A549 treated with AZD9567 at 1 μM for 4 hours (cell line): ENCODE data around the gene CDKN3. TPM values are rescaled to one million over a fixed set of nuclear protein-coding genes. Genes with fewer than 3 reads are reported as not detected.

ENCODE experiments used
- total RNA-seq: library from RNA; stranded (reverse); fragments of 200-300 nt; extraction: Qiagen RNA extraction; gene quantifications from 5 replicates; pipeline ENCODE4 v1.2.3, GENCODE V29; 2022; ENCODE audit not compliant: insufficient read depth

Gene CDKN3, protein sequence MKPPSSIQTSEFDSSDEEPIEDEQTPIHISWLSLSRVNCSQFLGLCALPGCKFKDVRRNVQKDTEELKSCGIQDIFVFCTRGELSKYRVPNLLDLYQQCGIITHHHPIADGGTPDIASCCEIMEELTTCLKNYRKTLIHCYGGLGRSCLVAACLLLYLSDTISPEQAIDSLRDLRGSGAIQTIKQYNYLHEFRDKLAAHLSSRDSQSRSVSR
- 52.5 to 82.9 TPM (median 81.5 TPM) in 5 replicates for total RNA-seq

DNA sequence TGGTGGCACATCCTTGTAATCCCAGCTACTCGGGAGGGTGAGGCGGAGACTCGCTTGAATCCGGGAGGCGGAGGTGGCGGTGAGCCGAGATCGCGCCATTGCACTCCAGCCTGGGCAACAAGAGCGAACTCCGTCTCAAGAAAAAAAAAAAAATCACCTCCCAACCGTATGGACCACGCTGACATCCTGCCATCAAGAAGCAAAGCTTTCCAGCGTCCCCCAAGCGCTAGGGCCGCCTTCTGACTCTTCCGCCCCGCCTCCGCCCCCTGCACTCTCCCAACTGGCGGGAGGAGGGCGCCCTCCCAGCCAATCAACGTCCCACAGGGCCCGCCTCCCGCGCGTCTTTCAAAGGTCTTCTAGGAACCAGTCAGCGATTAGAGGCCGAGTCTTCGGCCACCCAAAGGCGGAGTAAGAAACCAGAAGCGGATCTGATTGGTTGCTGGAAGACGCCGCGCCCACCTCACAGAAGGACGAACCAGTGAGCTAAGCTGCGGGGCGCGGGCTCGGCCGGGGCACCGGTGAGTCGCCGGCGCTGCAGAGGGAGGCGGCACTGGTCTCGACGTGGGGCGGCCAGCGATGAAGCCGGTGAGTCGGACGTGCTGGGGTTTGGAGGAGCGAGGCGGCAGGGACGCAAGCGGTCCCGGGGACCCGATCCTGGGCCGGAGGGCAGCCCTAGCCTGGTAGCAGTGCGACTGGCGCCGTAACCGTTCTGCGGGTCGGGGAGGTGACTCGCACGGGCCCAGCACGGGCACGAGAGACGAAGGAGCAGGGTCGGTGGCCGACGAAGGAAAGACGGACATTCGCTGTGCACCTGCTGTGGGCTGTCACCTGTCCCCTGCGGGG is at the start of gene CDKN3:
TSS of gene CDKN3 (plus strand) at position 515 of the 843 bp plus-strand sequence. CDS start at position 577, 62 bp downstream.

DNA sequence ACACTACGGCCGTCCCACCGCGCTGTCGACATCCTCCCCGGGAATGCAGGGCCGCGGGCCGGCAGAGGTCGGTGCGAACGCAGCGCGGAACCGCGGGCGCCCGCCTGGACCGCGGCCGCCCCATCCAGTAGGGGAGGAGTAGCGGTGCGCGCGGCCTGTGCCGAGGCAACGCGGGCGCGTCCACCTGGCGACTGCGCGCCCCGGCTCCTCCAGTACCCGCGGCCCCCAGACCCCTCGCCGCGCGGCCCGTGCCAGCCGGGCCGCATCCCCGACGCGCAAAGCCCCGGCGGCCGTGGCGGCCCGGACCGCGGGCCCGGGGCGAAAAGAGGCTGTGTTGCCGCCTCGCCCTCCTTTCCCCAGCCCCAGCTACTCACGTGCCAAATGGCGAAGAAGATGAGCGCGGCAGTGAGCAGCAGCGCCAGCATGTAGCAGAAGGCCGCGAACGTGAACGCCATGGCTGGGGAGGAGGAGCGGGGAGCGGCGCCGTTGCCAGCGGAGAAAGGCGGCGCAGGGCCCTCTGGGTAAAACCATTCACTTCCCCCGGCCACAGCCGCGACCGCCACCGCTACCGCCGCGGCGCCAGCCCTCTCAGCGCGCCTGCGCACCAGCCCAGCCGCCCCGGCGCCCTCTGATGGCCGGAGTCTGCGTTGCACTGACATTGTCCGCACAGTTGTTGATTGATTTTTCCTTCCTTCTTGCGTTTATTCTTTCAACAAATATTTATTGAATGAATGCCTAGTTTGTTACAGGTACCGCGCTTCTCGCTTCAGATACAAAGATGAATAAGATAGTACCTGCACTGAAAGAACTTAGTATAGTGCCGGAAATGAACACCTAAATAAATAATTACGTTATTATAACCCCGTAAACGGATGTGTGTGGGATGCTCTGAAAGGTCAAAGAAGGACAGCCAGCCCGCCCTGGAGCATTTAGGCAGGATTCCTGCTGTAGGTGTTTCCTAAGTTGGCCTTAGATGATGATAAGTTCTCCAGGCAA is 44.4 kb downstream of the CDKN3 start, which contains the start of gene CNIH1:
TSS of gene CNIH1 (minus strand) at position 502 of the 996 bp plus-strand sequence. CDS start at position 455, 47 bp downstream.

Other genes with a start within 250 kb of the CDKN3 start
- gene CNIH1, start 44.4 kb downstream of the CDKN3 start, total RNA-seq = 246 to 384 TPM (median 263 TPM) in 5 replicates
- gene GMFB, start 92.0 kb downstream of the CDKN3 start, total RNA-seq = 31.2 to 50.5 TPM (median 43.5 TPM) in 5 replicates
- gene CGRRF1, start 112.9 kb downstream of the CDKN3 start, total RNA-seq = 16.6 to 25.9 TPM (median 20.1 TPM) in 5 replicates
- gene SAMD4A, start 170.1 kb downstream of the CDKN3 start, total RNA-seq = 10.3 to 12.3 TPM (median 11.9 TPM) in 5 replicates